Amniotic epithelial cell (primary cell): ENCODE measurements around the gene SPPL2C.
A peak's percentile ranks its signal among the peaks of the same experiment; 100 is the strongest.

ENCODE experiments used
- DNase-seq: peaks from one replicate; pipeline ENCODE4 v3.0.0-alpha.2; 2010; ENCODE audit warnings: low read depth

The SPPL2C gene

GRCh38 chr17:45886852-45887251 lies 42.2 kb downstream of the SPPL2C start:
- DNase-seq, result no peak

GRCh38 chr17:45888392-45888791 lies 43.7 kb downstream of the SPPL2C start:
- no peak for DNase-seq

DNA sequence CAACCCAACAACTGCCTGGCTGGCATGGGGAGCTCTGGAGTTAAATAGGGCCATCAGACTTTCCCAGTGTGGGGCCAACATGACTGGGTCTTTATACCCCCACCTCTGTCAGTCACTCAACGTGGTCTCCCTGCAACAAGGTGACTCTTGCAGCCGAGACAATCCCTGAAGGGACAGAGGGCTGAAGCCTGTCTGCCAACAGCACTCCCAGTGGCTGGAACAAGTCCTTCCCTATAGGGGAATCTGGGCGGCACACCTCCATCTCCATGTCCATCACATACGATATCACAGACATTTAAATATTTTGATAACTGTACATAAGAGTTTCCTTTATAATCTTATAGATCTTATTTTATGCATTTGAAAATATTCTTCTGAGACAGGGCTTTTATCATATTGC lies 44.9 kb downstream of the SPPL2C start:
- no peak for DNase-seq

- no peak for DNase-seq
These were observed 49.0 kb downstream of the SPPL2C start for GRCh38 chr17:45893725-45894021.

GRCh38 chr17:45894022-45894784 lies 49.5 kb downstream of the SPPL2C start, which contains the start of gene MAPT:
Gene MAPT, plus strand, starts transcription at chr17:45894554. Its CDS starts 67,784 bp downstream, at chr17:45962338.
- peak; percentile 85 for DNase-seq

- no peak for DNase-seq
These were observed 50.8 kb downstream of the SPPL2C start for GRCh38 chr17:45895304-45895968.

- no peak for DNase-seq
These were observed 51.5 kb downstream of the SPPL2C start for GRCh38 chr17:45895969-45896785.
